Urinary bladder (tissue), 4 donors: ENCODE results near the gene NDUFV1. TPM values are rescaled to one million over a fixed set of nuclear protein-coding genes. Genes with fewer than 3 reads are reported as not detected.

ENCODE experiments used
- DNase-seq: peaks from one replicate; pipeline ENCODE4 v3.0.0-alpha.2; 2015; ENCODE audit errors: extremely low spot score
- H3K27ac ChIP-seq: one replicate; pipeline ENCODE4 v1.5.1; 2013; ENCODE audit warnings: low read depth, mild to moderate bottlenecking, moderate library complexity
- H3K36me3 ChIP-seq: one replicate; pipeline ENCODE4 v1.6.1; 2013; ENCODE audit warnings: mild to moderate bottlenecking, moderate library complexity; ENCODE audit not compliant: insufficient read depth
- H3K4me1 ChIP-seq: one replicate; pipeline ENCODE4 v1.6.1; 2013; ENCODE audit warnings: mild to moderate bottlenecking, moderate library complexity; ENCODE audit not compliant: insufficient read depth
- H3K4me3 ChIP-seq: one replicate; pipeline ENCODE4 v1.5.1; 2013; ENCODE audit warnings: low read depth, low read length
- WGBS: extraction: QIAGEN DNeasy Blood & Tissue Kit; methylation state at CpG from one replicate; pipeline ENCODE4 v1.1.7; 2013; 5-methylcytosine and 5-hydroxymethylcytosine counted together
- polyA plus RNA-seq: library from polyadenylated mRNA; stranded (reverse); fragments of 200-250 nt; gene quantifications from one replicate; pipeline ENCODE4 v1.2.3, GENCODE V29; 2013
- total RNA-seq: library from RNA; depleted of rRNA; stranded (reverse); fragments of >200 nt; gene quantifications from one replicate; pipeline ENCODE4 v1.2.3, GENCODE V29; 2014
- donor health status: healthy with polysubstance abuse.
- donor health status: healthy.

The NDUFV1 gene
- total and polyA plus RNA-seq, 2 donors: 103 to 161 TPM

GRCh38 chr11:67640021-67640757 is 33.5 kb downstream of the NDUFV1 start:
- WGBS: 46% methylated on average over 23 of the region's 23 CpGs
- no peaks in the 10 kb centered on the region for H3K36me3 ChIP-seq
- H3K27ac ChIP-seq: no peak overlapping the region
- H3K4me1 ChIP-seq: no peaks in the 10 kb centered on the region
- no peak for DNase-seq
- no peak overlapping the region for H3K4me3 ChIP-seq

GRCh38 chr11:67640758-67641337 is 34.1 kb downstream of the NDUFV1 start:
- Histone ChIP-seq H3K36me3 (no peaks in the 10 kb centered on the region), H3K4me3 (no peak overlapping the region), H3K27ac (no peak overlapping the region), H3K4me1 (no peaks in the 10 kb centered on the region)
- no peak for DNase-seq
- WGBS: 70% methylated on average over 12 of the region's 12 CpGs

- Histone ChIP-seq H3K4me1 (no peaks in the 10 kb centered on the region), H3K4me3 (no peak overlapping the region), H3K36me3 (no peaks in the 10 kb centered on the region), H3K27ac (no peak overlapping the region)
- 80% methylated on average over 28 of the region's 28 CpGs for WGBS
- DNase-seq: no peak
Measured at GRCh38 chr11:67641338-67642172, 34.8 kb downstream of the NDUFV1 start.

- Histone ChIP-seq H3K27ac (no peak overlapping the region), H3K36me3 (no peaks in the 10 kb centered on the region), H3K4me3 (no peak overlapping the region), H3K4me1 (no peaks in the 10 kb centered on the region)
- WGBS: 89% methylated on average over 15 of the region's 15 CpGs
- no peak for DNase-seq
Measured at GRCh38 chr11:67642173-67643120, 35.7 kb downstream of the NDUFV1 start.

- DNase-seq: no peak
- no peaks in the 10 kb centered on the region for H3K36me3 ChIP-seq
- no peaks in the 10 kb centered on the region for H3K4me1 ChIP-seq
- WGBS: 87% methylated on average over 5 of the region's 5 CpGs
- no peak overlapping the region for H3K27ac ChIP-seq
- no peak overlapping the region for H3K4me3 ChIP-seq
Measured at GRCh38 chr11:67644042-67644441, 37.3 kb downstream of the NDUFV1 start.

- Histone ChIP-seq H3K27ac (no peak overlapping the region), H3K36me3 (no peaks in the 10 kb centered on the region), H3K4me1 (no peaks in the 10 kb centered on the region), H3K4me3 (no peak overlapping the region)
- no peak for DNase-seq
- 88% methylated on average over 22 of the region's 22 CpGs for WGBS
Measured at GRCh38 chr11:67644472-67645418, 38.0 kb downstream of the NDUFV1 start.

- H3K4me3 ChIP-seq: no peak overlapping the region
- H3K4me1 ChIP-seq: no peaks in the 10 kb centered on the region
- no peak for DNase-seq
- H3K36me3 ChIP-seq: no peaks in the 10 kb centered on the region
- 81% methylated on average over 24 of the region's 24 CpGs for WGBS
- H3K27ac ChIP-seq: no peak overlapping the region
Measured at GRCh38 chr11:67645521-67646461, 39.1 kb downstream of the NDUFV1 start.

- Histone ChIP-seq H3K4me1 (no peaks in the 10 kb centered on the region), H3K4me3 (no peak overlapping the region), H3K27ac (no peak overlapping the region), H3K36me3 (no peaks in the 10 kb centered on the region)
- 84% methylated on average over 24 of the region's 24 CpGs for WGBS
- no peak for DNase-seq
Measured at GRCh38 chr11:67646535-67647336, 40.0 kb downstream of the NDUFV1 start.

GRCh38 chr11:67647471-67647870 is 40.7 kb downstream of the NDUFV1 start:
- no peak overlapping the region for H3K27ac ChIP-seq
- no peak overlapping the region for H3K4me3 ChIP-seq
- H3K36me3 ChIP-seq: no peaks in the 10 kb centered on the region
- DNase-seq: no peak
- WGBS: 75% methylated on average over 15 of the region's 15 CpGs
- H3K4me1 ChIP-seq: no peaks in the 10 kb centered on the region

- 67% methylated on average over 12 of the region's 12 CpGs for WGBS
- DNase-seq: no peak
- Histone ChIP-seq H3K27ac (no peak overlapping the region), H3K4me1 (no peaks in the 10 kb centered on the region), H3K36me3 (no peaks in the 10 kb centered on the region), H3K4me3 (no peak overlapping the region)
Measured at GRCh38 chr11:67648140-67648795, 41.5 kb downstream of the NDUFV1 start.
